Right ventricle myocardium superior (tissue), 1 donor: ENCODE data around the gene U2AF1. TPM values are rescaled to one million over a fixed set of nuclear protein-coding genes. Genes with fewer than 3 reads are reported as not detected.
"Not testable (repeated sequence)": the region's sequence is repeated elsewhere in the genome, so short reads cannot be mapped to it uniquely, and the experiment has no call there.

ENCODE experiments used
- ATAC-seq: fragments of 200-7000 bp; cut with Tn5 transposase; one replicate; pipeline ENCODE4 v1.9.1; 2020; ENCODE audit warnings: mild to moderate bottlenecking; ENCODE audit not compliant: poor library complexity
- DNase-seq: peaks from one replicate; pipeline ENCODE4 v3.0.0-alpha.2; 2020
- intact Hi-C: fragments of 100-400 bp; cut with DNase I; formaldehyde crosslinking; loops from one replicate; pipeline ENCODE4 v1.11.2; 2022
- total RNA-seq: library from RNA; stranded (reverse); fragmentation: NEBNext Ultra II Directional; extraction: Animal tissue kit (Norgen Biotek cat#: 25700); gene quantifications from one replicate; pipeline ENCODE4 v1.2.1, GENCODE V29; 2021
- donor health status: DM: no; HTN: yes; CAD: no; lungs with severe emphysema.

Gene U2AF1
- total RNA-seq, 1 donor from 2014 or later = 6.5 TPM

DNA sequence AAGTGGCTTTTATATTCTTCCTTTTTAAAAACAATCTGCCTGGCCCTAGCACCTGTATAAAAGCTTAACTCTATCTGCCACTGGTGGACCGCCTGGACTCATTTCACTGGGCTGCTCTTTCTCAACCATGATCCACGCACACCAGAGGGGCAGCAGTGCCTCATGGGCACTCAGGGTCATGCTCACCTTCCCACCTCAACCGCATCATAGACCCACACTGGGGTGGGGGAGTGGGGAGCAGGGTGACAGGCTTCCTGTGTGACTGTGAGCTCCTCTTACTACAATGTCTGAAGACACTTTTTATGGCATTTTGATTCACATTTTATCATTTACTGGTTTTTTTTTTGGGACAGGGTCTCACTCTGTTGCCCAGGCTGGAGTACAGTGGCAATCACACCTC lies 16.4 kb downstream of the U2AF1 start:
- peak; percentile 8 for DNase-seq
- ATAC-seq, intact Hi-C loops: not testable (repeated sequence)

DNA sequence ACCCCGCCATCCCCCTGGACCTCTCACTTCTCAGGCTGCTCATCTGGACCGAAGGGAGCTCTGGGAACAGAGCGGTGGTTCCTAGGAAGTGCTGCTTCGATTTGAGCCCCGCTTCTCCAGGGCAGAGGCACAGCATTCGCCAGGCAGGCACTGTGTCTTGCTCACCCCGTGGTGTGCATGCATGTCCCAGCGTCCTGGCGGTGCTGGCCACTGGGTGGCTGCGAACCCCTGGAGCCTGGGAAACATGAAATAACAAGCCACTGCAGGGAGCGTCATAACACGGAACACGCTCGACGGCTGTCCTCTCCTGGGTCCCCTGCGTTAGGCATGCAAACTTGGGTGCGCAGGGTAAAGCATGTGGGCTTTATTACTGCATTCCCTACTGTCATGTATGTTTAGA lies 17.9 kb downstream of the U2AF1 start:
- intact Hi-C loops, ATAC-seq, DNase-seq: not testable (repeated sequence)

DNA sequence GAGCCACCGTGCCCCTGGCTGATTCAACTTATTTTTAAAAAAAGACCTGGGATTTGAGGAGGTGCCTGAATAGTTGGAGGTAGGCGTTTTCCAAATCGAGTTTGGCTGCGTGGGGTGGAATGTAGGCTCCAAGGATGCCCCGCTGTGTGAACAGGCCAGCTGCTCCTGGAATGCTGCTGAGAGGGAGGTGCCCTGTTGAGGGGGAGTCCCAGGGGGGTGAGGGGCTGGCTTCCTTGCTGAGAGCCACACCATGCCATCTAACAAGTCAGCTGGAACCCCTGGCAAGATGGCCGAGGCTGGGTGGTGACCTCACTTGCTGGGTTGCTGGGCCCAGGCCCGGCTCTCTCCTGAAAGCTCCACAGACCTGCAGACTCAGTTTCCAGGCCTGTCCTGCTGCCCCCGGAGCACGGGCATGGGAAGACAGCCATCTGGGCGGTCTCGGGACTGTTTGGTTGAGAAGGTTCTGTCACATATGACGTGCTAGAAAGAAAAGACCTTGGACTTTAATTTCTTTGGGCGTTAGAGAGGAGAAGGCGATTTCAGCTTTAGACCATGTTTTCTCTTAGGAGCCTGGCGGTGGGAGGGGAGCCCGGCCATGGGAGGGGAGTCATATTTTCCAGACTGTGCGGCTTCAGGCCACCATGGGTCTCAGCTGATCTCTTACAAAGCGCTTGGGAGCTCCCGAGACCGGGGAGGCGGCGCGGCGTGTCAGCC lies 24.6 kb downstream of the U2AF1 start:
- ATAC-seq, DNase-seq, intact Hi-C loops: not testable (repeated sequence)

DNA sequence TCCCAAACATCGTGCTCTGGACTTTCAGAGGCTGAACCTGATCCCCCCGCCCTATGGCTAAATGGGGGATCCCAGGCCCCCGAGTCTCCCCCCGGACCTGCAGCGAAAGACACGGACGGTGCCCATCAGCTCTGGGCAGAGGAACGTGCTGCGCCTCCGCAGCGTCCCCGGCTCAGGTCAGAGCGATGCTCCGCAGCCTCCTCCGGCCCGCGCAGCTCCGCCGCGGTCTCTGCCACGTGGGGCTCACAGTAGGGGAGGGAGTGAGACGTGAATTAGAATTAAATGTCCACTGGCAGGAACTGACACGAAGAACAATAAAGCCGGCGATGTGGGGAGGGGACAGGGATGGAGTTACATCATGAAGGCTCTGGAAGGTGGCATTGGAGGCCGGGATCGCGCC lies 30.7 kb downstream of the U2AF1 start:
- ATAC-seq = peak; percentile 29

DNA sequence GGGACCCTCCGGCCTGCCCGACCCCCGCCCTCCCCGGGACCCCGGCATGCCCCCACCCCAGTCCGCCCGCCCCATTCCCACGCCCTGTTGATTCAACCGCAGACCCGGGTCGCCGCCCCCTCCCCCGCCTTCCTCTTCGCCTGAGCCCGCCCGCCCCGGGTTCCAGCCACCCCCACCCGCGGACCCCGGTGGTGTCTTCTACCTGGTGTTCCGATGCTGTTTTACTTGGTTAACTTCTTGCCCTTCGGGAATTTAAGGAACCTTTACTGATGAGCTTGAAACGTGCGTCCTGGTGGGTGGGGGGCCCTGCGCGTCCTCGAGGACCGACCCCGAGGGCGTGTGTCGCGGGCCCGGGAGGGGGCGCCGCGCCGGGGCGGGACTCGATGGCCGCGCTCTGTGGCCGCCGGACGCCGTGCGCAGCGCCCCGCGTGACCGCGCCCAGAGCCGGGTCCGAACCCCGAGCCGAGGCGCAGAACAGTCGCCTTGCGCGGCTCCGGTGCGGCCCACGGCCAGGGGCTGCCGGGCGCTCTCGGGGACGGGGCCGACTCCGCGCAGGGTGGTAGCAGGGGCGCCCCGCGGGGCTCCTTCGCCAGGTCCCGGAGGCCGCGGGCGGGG lies 31.2 kb downstream of the U2AF1 start:
- DNase-seq, intact Hi-C loops: not testable (repeated sequence)
- peak; percentile 45 for ATAC-seq

More for the DNA sequence above, 30.7 kb downstream of the U2AF1 start:
- peak; percentile 15 for DNase-seq
- intact Hi-C loops = not testable (repeated sequence)

DNA sequence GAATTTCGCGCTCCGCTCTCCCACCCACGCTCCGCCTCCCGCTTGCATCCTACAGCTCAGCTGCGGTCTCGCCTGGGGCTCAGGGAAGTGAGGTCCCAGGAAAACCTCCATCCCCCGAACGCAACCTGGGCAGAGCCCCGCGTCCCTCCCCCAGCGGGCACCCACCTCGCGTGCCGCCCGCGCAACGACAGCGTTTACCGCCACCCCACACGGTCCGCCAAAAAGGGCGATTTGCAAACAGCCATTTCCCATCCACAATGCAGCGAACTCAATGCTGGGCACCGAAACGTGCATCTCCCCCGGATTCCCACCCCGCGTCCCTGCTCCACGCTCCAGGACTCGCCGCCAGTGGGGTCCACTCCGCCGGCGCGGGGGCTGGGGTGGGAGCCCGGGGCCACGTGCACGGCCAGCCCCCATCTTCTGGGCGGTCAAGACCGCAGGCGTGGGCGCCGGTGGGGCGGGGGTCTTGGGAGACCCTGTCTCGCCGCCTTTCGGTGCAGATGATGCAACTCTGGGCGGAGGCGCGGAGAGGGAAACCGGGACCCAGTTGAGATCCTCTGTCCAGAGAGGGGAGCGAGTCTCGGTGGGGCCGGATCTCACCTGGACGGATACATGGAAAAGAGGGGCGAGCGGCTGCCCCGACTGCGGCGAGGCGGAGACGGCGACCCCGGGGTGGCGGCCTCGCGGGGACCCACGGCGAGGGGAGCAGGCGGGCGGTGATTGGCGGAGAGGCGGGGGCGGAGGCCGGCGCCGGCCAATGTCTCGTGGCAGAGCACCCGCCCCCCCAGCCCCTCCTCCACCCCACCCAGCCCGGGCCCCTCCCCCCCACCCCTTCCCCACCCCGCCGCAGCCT lies 32.0 kb downstream of the U2AF1 start, which contains the start of gene CBS:
Gene CBS, minus strand, starts transcription at position 666 of the 853 bp plus-strand sequence. CDS start 3,642 bp downstream, outside the sequence.
- DNase-seq, intact Hi-C loops: not testable (repeated sequence)
- ATAC-seq = peak; percentile 72

DNA sequence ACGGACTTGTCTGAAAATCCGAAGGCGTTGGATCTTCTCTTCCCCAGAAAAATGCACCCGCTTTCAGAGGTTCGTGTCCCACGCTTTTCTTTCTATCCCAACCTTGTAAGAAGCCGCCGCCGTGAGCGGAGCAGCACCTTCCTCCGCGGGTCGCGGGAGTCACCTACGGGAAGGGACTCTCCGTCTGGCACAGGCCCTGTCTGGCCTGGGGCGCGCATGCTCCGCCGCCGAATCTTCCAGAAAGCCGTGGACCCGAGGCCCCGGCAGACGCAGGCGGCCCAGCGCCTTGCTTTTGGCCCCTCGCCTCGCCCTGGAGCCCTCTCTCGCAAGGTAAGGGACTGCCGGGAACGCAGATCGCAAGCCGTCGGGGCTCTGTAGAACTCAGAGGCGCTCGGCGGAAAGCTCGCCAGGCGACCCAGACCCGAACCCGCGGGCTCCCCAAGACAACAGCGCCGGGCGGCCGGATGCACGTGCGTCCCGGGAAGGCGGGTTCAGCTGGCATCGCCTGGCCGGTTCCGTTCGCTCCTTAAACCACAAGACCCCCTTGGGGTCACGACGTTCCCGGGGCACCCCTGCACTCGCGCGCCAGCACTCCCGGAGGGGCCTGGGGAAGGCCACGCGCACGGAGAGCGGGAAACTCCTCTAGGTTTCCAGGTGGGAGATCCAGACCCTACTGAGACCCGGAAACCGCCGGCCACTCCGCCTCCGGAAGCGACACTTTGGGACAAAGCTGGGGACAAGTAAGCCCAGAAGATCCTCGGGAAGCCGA lies 32.8 kb downstream of the U2AF1 start:
- DNase-seq, intact Hi-C loops: not testable (repeated sequence)
- peak; percentile 38 for ATAC-seq

DNA sequence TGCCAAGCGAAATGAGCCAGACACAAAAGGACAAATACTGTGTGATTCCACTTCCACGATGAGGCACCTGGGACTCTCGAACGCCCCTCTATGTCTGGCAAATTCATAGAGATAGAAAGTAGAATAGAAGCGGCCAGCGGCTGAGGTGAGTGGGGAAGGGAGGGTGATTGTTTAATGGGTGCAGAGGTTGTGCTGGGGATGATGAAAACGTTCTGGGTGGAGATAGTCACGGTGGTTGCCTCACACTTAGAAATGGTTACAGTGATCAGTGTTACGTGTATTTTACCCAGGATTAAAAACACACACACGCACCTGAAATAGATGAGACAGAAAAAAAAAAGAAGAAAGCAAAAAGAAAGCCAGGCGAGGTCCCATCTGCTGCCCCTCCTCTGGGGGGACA lies 34.6 kb downstream of the U2AF1 start:
- ATAC-seq, intact Hi-C loops, DNase-seq: not testable (repeated sequence)

DNA sequence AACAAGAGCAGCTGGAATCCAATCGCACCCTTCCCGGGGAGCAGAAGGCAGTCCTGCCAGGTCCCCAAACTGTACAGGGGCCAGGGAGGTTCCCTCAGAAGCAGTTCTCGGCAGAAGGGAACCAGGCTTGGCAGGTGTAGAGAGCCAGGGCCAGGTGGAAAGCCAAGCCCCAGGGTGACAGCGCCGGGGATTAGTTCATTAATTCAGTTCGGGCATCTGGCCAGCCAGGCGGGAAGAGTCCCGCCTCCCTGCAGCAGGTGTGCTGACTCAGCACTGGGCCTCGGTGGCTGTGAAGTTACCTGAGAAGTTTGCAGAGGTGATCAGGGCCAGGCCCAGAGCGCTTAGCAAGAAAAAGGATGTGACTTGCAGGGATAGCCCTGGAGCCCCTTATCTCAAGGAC lies 37.7 kb downstream of the U2AF1 start:
- DNase-seq, intact Hi-C loops, ATAC-seq: not testable (repeated sequence)

DNA sequence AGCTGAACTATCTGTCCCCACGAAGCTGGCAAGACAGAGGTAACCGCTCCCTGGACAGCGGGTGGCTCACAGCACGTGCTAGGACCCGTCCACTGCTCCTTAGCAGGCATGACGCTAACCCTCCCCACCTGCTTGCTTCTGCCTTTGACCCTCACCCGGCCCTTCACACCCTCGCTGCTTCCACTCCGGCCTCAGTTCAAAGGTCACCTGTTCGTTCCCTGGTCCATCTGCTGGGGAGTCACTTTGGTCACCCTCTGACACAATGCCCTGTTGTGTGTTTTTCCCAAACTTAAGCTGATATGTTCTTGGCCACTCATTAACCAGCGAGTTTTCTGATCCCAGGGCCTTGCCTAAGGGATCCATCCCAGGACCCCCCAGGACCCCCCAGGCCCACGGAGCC lies 39.3 kb downstream of the U2AF1 start:
- intact Hi-C loops, DNase-seq, ATAC-seq: not testable (repeated sequence)

DNA sequence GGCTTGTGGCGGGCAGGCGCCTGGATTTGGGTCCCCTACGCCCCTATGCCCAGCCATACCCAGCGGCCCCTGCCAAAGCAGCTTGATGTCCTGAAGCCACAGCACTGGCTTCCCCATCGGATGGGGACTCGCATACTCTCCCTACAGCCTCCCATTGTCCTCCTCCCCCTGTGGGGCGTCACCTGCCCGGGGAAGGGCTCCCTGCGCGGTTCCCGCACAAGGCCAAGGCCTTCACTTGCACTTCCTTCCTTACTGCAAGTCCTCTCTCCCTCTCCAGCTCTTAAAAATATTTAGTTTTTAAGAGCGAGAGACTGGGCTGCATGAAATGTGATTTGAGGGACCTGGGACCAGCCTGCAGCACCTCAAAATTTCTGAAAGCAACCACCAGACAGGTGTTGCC lies 40.7 kb downstream of the U2AF1 start:
- ATAC-seq, DNase-seq, intact Hi-C loops: not testable (repeated sequence)

DNA sequence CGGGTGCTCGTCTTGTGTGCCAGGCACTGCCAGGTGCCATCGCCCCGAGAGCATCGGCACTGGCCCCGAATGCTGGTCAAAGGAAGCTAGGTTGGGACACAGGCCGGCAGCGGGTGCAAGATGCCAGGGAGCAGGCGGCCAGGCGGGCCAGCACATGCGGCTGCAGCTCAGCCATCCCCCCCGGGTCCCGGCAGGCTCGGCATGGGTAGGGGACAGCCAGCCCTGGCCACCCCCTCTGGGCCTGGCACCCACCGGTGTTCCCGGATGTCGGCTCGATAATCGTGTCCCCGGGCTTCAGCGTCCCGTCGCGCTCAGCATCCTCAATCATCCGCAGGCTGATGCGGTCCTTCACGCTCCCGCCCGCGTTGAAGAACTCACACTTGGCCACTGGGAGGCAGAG lies 41.4 kb downstream of the U2AF1 start:
- ATAC-seq, DNase-seq, intact Hi-C loops: not testable (repeated sequence)

DNA sequence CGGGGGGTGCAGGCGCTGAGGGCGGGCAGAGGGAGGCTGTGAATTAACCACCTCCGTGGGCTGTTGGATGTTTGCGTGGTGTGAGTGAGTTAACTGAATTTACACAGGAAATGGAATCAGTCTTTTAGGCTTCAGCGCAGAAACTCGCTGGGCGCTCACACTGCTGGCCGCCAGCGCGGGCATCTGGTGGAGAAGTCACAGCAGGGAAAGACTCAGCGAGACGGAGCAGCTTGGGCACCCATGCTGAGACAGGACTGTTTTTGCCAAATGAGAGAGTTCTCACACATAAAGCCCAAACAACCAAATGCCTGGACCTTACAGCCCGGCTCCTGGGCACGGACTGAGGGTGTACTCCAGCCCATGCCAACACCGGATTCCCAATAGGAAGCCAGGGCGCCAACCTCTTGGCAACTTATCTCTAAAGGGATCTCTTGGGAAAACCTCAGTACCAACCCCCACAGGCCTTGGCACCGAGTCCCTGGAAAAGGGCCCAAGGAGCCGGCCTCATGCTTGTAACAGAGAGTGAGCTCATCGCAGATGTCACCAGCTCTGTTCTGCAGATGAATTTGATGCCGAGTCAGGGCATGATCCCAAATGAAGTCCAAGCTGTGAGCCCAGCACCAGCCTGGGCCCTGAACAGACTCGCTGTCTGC lies 43.0 kb downstream of the U2AF1 start:
- DNase-seq, ATAC-seq, intact Hi-C loops: not testable (repeated sequence)

DNA sequence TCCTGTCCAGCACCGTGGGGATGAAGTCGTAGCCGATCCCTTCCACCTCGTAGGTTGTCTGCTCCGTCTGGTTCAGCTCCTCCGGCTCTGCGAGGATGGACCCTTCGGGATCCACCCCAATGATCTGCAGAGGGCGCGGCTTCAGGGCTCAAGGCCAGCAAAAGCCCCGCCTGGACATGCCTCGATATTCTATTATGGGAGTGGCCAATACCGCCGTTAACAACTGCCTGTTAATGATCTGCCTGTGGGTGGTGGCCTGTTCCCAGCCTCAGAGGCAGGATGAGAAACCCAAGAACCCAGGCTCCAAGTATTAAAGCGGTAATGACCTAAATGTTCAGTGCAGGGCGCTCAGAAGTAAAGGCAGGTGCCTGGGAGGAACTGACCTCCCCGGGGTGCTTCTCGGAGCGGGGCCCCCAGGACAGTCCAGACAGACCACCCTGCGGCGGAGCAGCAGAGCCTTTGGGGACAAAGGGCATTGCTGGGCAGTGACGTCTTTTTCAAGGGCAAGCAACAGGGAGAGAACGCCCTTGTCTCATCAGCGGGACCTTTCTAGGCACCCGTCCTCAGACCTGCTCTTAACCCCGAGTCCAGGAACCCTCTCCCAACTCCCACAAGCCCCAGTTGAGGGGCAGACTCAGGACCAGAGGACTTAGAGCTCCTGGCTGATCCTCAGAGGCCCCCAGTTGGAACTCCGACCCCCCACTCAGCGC lies 44.3 kb downstream of the U2AF1 start:
- ATAC-seq = not testable (repeated sequence)

DNA sequence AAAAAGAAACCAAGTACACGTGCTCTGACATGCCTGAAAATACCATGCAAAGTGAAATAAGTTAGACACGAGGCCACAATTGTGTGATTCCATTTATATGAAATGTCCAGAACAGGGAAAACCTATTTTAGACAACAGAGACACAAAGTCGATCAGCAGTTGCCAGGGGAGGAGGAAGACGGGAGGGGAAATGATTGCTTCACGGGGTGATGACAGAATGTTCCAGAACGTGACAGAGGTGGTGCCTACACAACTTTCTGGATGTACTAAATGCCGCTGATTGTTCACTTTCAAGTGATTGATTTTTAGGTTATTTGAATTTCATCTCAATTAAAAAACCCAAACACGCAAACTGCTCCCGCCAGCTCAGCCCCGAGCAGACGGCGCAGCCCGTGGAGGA lies 54.3 kb downstream of the U2AF1 start:
- ATAC-seq, intact Hi-C loops, DNase-seq: not testable (repeated sequence)

More for the DNA sequence above, 44.3 kb downstream of the U2AF1 start:
- DNase-seq, intact Hi-C loops: not testable (repeated sequence)

DNA sequence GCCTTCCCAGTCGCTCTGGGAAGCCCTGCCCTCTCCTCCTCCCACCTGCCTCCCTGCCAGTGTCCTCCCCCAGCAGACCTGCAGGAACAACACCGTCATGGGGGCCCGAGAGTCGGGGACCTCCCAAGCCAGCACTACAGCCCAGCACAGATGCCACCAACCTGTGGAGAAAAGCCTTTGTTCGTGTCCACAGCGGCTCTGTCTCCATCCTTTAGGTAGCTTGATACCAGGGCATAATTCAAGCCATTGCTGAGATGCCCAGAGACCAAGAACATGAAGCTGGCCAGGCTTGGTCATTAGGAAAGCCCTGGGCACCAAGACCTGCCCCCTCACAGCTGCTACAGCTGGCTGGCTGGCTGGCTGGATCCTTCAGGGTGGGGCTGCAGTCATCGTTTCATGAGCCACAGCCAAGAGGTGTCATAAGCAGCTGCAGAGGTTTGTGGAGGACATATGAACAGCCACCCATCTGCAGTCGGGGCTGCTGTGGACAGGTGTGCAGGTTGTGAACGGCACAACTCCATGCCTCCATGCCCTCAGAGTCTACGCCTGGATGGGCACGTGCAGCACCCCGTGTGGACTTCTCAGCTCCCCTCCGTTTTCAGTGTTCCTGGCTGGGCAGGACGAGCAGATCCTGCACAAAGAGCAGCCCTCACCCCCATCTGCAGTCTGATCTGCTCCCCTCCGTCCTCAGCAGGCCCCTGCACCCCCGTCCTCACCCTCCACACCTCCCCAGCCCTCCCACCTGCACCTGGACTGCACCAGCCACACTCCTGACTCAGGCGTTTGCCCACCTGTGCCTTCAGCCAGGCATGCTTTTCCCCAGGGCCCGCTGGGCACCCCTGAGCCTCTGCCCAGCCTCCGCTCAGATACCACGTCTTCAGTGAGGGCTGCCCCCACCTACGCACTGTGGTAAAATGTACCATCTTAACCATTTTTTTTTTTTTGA lies 61.2 kb downstream of the U2AF1 start:
- DNase-seq = peak; percentile 31
- intact Hi-C loops = not testable (repeated sequence)
- peak; percentile 30 for ATAC-seq
